Calu3 (cell line): ENCODE measurements around the gene NHLRC1. TPM values are rescaled to one million over a fixed set of nuclear protein-coding genes. Genes with fewer than 3 reads are reported as not detected.
A peak's percentile ranks its signal among the peaks of the same experiment; 100 is the strongest.

Source experiments
- Bru-seq: library from RNA; stranded (reverse); fragments of 400-500 nt; gene quantifications from one replicate; lab custom pipeline; 2021; lab: Mats Ljungman, UMichigan
- BruChase-seq, 2 experiments: library from RNA; stranded (reverse); fragments of 400-500 nt; gene quantifications; one replicate each; lab custom pipeline; 2021; lab: Mats Ljungman, UMichigan
- BruUV-seq: library from RNA; stranded (reverse); fragments of 400-500 nt; replicated peaks from 2 replicates; lab custom pipeline; 2021; lab: Mats Ljungman, UMichigan
- CTCF ChIA-PET: fragments of 300-600 bp; sonication (Branson Sonifier 250); formaldehyde crosslinking; loops from one replicate; lab custom pipeline; 2022; ENCODE audit warnings: antibody characterized with exemption; lab: Charles Lee
- DNase-seq: peaks from one replicate; pipeline ENCODE4 v3.0.0; 2022
- H3K27ac Mint-ChIP-seq: one replicate; pipeline ENCODE4 v1.8.0; 2022; ENCODE audit warnings: mixed read lengths; ENCODE audit not compliant: unreplicated experiment
- H3K27me3 Mint-ChIP-seq: one replicate; pipeline ENCODE4 v1.8.0; 2022; ENCODE audit warnings: mixed read lengths; ENCODE audit not compliant: unreplicated experiment
- H3K36me3 Mint-ChIP-seq: one replicate; pipeline ENCODE4 v1.8.0; 2022; ENCODE audit warnings: mild to moderate bottlenecking, moderate library complexity, mixed read lengths; ENCODE audit not compliant: insufficient read depth, unreplicated experiment
- H3K4me1 Mint-ChIP-seq: one replicate; pipeline ENCODE4 v1.8.0; 2022; ENCODE audit warnings: mild to moderate bottlenecking, low read depth, mixed read lengths; ENCODE audit not compliant: unreplicated experiment
- H3K4me3 Mint-ChIP-seq: one replicate; pipeline ENCODE4 v1.8.0; 2022; ENCODE audit warnings: mild to moderate bottlenecking, low read depth, moderate library complexity, mixed read lengths; ENCODE audit not compliant: unreplicated experiment
- H3K9me3 Mint-ChIP-seq: one replicate; pipeline ENCODE4 v1.8.0; 2022; ENCODE audit warnings: low read depth, mixed read lengths; ENCODE audit not compliant: unreplicated experiment
- CTCF ChIP-seq: fragments of 200-600 bp; IDR thresholded peaks from one replicate; pipeline ENCODE4 v1.8.0; 2022; ENCODE audit warnings: antibody characterized with exemption; ENCODE audit not compliant: unreplicated experiment
- intact Hi-C: fragments of 100-400 bp; cut with micrococcal nuclease; formaldehyde crosslinking; loops from one replicate; pipeline ENCODE4 v1.10.0; 2022; ENCODE audit not compliant: unreplicated experiment
- long read RNA-seq: library from polyadenylated mRNA; stranded (forward); transcript quantifications from one replicate; pipeline ENCODE4 v2.0.0, GENCODE V29; 2022
- total RNA-seq: library from RNA; stranded (reverse); gene quantifications from 2 replicates; pipeline ENCODE4 v1.2.3, GENCODE V29; 2022

The NHLRC1 gene
- 0.92 and 1.1 TPM in 2 replicates for total RNA-seq
- Bru-seq, nascent RNA, result percentile 33 among the genes with signal in this experiment
- BruChase-seq, experiment 1, labeled RNA remaining after a 6-hour chase, result percentile 21 among the genes with signal in this experiment
- percentile 21 among the genes with signal in this experiment for BruChase-seq, experiment 2, labeled RNA remaining after a 2-hour chase
- long read RNA-seq, partial matches to known transcripts, result 0 of 3 reads
- long read RNA-seq, other reads (novel, unspliced or antisense), result 0 of 3 reads

- Mint-ChIP-seq H3K36me3 (peaks cover 6% of the 10 kb centered on the region), H3K4me1 (no peaks in the 10 kb centered on the region), H3K27ac (peak within 1 kb of the TSS; percentile 74), H3K4me3 (peak within 1 kb of the TSS; percentile 72), H3K9me3 (no peaks in the 10 kb centered on the region), H3K27me3 (no peaks in the 10 kb centered on the region)
- CTCF ChIA-PET, result no interaction called here
- intact Hi-C loops, result loop anchor here (10.0 kb wide), 1 partner anchor 138 kb away; the partner anchor contains the start of gene KIF13A
- peak; percentile 82 for DNase-seq
- no TSS peak for BruUV-seq
- peak; percentile 65 for TF ChIP-seq CTCF
Observed at GRCh38 chr6:18122128-18123093, at the start of gene NHLRC1. NHLRC1 (minus strand) TSS chr6:18122677; CDS start chr6:18122606, 71 bp downstream.

- Mint-ChIP-seq H3K4me3 (no peak overlapping the region), H3K36me3 (no peaks in the 10 kb centered on the region), H3K27ac (no peak overlapping the region), H3K4me1 (no peaks in the 10 kb centered on the region), H3K9me3 (no peaks in the 10 kb centered on the region), H3K27me3 (no peaks in the 10 kb centered on the region)
- no peak for DNase-seq
- CTCF ChIA-PET, result interaction anchor here (0.6 kb wide), 1 partner anchor 145 kb away, joined by 3 read pairs; no protein-coding TSS in a partner anchor
- no peak for TF ChIP-seq CTCF
- BruUV-seq, result no TSS peak
- intact Hi-C loops, result no loop called here
Observed at GRCh38 chr6:18171871-18172270, 49.4 kb upstream of the NHLRC1 start.

GRCh38 chr6:18168264-18168663 is 45.8 kb upstream of the NHLRC1 start:
- no peak for TF ChIP-seq CTCF
- Mint-ChIP-seq H3K9me3 (no peaks in the 10 kb centered on the region), H3K4me3 (no peak overlapping the region), H3K36me3 (no peaks in the 10 kb centered on the region), H3K27me3 (no peaks in the 10 kb centered on the region), H3K4me1 (no peaks in the 10 kb centered on the region), H3K27ac (no peak overlapping the region)
- CTCF ChIA-PET, result no interaction called here
- intact Hi-C loops, result no loop called here
- BruUV-seq, result no TSS peak
- DNase-seq, result no peak

- H3K27ac Mint-ChIP-seq, result no peak overlapping the region
Observed at GRCh38 chr6:18166312-18167036, 44.0 kb upstream of the NHLRC1 start.

More at GRCh38 chr6:18166312-18167036, 44.0 kb upstream of the NHLRC1 start:
- no peaks in the 10 kb centered on the region for H3K27me3 Mint-ChIP-seq
- no peak overlapping the region for H3K4me3 Mint-ChIP-seq
- no peak for DNase-seq
- intact Hi-C loops, result no loop called here
- no TSS peak for BruUV-seq
- TF ChIP-seq CTCF, result no peak
- peaks cover 5% of the 10 kb centered on the region for H3K36me3 Mint-ChIP-seq
- H3K4me1 Mint-ChIP-seq, result no peaks in the 10 kb centered on the region
- no peaks in the 10 kb centered on the region for H3K9me3 Mint-ChIP-seq
- CTCF ChIA-PET, result no interaction called here
